Measurements from ENCODE around the gene OAT.
A peak's percentile ranks its signal among the peaks of the same experiment; 100 is the strongest.

The OAT gene

GRCh38 chr10:124429576-124429975 lies 10.9 kb upstream of the OAT start:
- Mint-ChIP-seq H3K27me3 (ENCODE audit: low read depth) (peaks cover 18% of the 10 kb centered on the region), H3K4me3 (no peak overlapping the region), H3K27ac (no peak overlapping the region)

GRCh38 chr10:124428207-124428777 lies 9.6 kb upstream of the OAT start:
- no peaks in the 10 kb centered on the region for H3K4me1 Mint-ChIP-seq (ENCODE audit: low read depth)
- H3K4me3 Mint-ChIP-seq: no peak overlapping the region
- peaks cover 18% of the 10 kb centered on the region for H3K27me3 Mint-ChIP-seq (ENCODE audit: low read depth)
- H3K27ac Mint-ChIP-seq: peak overlapping the region; percentile 55
- H3K9me3 Mint-ChIP-seq: no peaks in the 10 kb centered on the region
- no peaks in the 10 kb centered on the region for H3K36me3 Mint-ChIP-seq (ENCODE audit: low read depth)
- DNase-seq (ENCODE audit: low spot score): no peak

More at GRCh38 chr10:124429576-124429975, 10.9 kb upstream of the OAT start:
- no peak for DNase-seq (ENCODE audit: low spot score)
- H3K36me3 Mint-ChIP-seq (ENCODE audit: low read depth): no peaks in the 10 kb centered on the region
- no peaks in the 10 kb centered on the region for H3K4me1 Mint-ChIP-seq (ENCODE audit: low read depth)
- no peaks in the 10 kb centered on the region for H3K9me3 Mint-ChIP-seq

- Mint-ChIP-seq H3K27ac (no peak overlapping the region), H3K27me3 (ENCODE audit: low read depth) (peaks cover 23% of the 10 kb centered on the region), H3K4me3 (no peak overlapping the region), H3K36me3 (ENCODE audit: low read depth) (no peaks in the 10 kb centered on the region), H3K9me3 (no peaks in the 10 kb centered on the region), H3K4me1 (ENCODE audit: low read depth) (no peaks in the 10 kb centered on the region)
- DNase-seq (ENCODE audit: low spot score): no peak
Measured at GRCh38 chr10:124425227-124425962, 6.7 kb upstream of the OAT start.

GRCh38 chr10:124423813-124424212 lies 5.1 kb upstream of the OAT start:
- no peak for DNase-seq (ENCODE audit: low spot score)
- Mint-ChIP-seq H3K4me3 (no peak overlapping the region), H3K36me3 (ENCODE audit: low read depth) (no peaks in the 10 kb centered on the region), H3K27me3 (ENCODE audit: low read depth) (peaks cover 23% of the 10 kb centered on the region), H3K4me1 (ENCODE audit: low read depth) (peaks cover 5% of the 10 kb centered on the region), H3K27ac (no peak overlapping the region), H3K9me3 (no peaks in the 10 kb centered on the region)

- Mint-ChIP-seq H3K4me1 (ENCODE audit: low read depth) (peaks cover 5% of the 10 kb centered on the region), H3K4me3 (no peak overlapping the region), H3K36me3 (ENCODE audit: low read depth) (no peaks in the 10 kb centered on the region), H3K27ac (no peak overlapping the region), H3K9me3 (no peaks in the 10 kb centered on the region), H3K27me3 (ENCODE audit: low read depth) (peaks cover 15% of the 10 kb centered on the region)
- DNase-seq (ENCODE audit: low spot score): no peak
Measured at GRCh38 chr10:124422742-124423141, 4.0 kb upstream of the OAT start.

GRCh38 chr10:124420254-124420653 lies 1.5 kb upstream of the OAT start:
- no peaks in the 10 kb centered on the region for H3K36me3 Mint-ChIP-seq (ENCODE audit: low read depth)
- no peaks in the 10 kb centered on the region for H3K9me3 Mint-ChIP-seq
- peaks cover 7% of the 10 kb centered on the region for H3K4me1 Mint-ChIP-seq (ENCODE audit: low read depth)
- peaks cover 14% of the 10 kb centered on the region for H3K27me3 Mint-ChIP-seq (ENCODE audit: low read depth)
- DNase-seq (ENCODE audit: low spot score): no peak
- H3K4me3 Mint-ChIP-seq: no peak overlapping the region
- H3K27ac Mint-ChIP-seq: no peak overlapping the region

- no peak for DNase-seq (ENCODE audit: low spot score)
- Mint-ChIP-seq H3K27ac (no peak overlapping the region), H3K27me3 (ENCODE audit: low read depth) (peaks cover 14% of the 10 kb centered on the region), H3K4me3 (peak overlapping the region; percentile 63), H3K9me3 (no peaks in the 10 kb centered on the region), H3K4me1 (ENCODE audit: low read depth) (peaks cover 7% of the 10 kb centered on the region), H3K36me3 (ENCODE audit: low read depth) (no peaks in the 10 kb centered on the region)
Measured at GRCh38 chr10:124419635-124420034, 912 bp upstream of the OAT start.

- no peaks in the 10 kb centered on the region for H3K9me3 Mint-ChIP-seq
- H3K36me3 Mint-ChIP-seq (ENCODE audit: low read depth): no peaks in the 10 kb centered on the region
- DNase-seq (ENCODE audit: low spot score): peak; percentile 56
- H3K27ac Mint-ChIP-seq: peak overlapping the region; percentile 41
- peaks cover 7% of the 10 kb centered on the region for H3K4me1 Mint-ChIP-seq (ENCODE audit: low read depth)
- peak overlapping the region; percentile 76 for H3K4me3 Mint-ChIP-seq
- peaks cover 14% of the 10 kb centered on the region for H3K27me3 Mint-ChIP-seq (ENCODE audit: low read depth)
Measured at GRCh38 chr10:124417895-124418725, 613 bp downstream of the OAT start.

- Mint-ChIP-seq H3K4me1 (ENCODE audit: low read depth) (peaks cover 7% of the 10 kb centered on the region), H3K27me3 (ENCODE audit: low read depth) (peaks cover 8% of the 10 kb centered on the region), H3K36me3 (ENCODE audit: low read depth) (peaks cover 2% of the 10 kb centered on the region), H3K27ac (no peak overlapping the region), H3K4me3 (peak overlapping the region; percentile 42), H3K9me3 (no peaks in the 10 kb centered on the region)
- no peak for DNase-seq (ENCODE audit: low spot score)
Measured at GRCh38 chr10:124416733-124417132, 2.0 kb downstream of the OAT start.

GRCh38 chr10:124415210-124415609 lies 3.5 kb downstream of the OAT start:
- no peak for DNase-seq (ENCODE audit: low spot score)
- Mint-ChIP-seq H3K4me1 (ENCODE audit: low read depth) (peaks cover 7% of the 10 kb centered on the region), H3K4me3 (no peak overlapping the region), H3K27me3 (ENCODE audit: low read depth) (peaks cover 2% of the 10 kb centered on the region), H3K27ac (no peak overlapping the region), H3K9me3 (no peaks in the 10 kb centered on the region), H3K36me3 (ENCODE audit: low read depth) (peaks cover 8% of the 10 kb centered on the region)

GRCh38 chr10:124414076-124414475 lies 4.6 kb downstream of the OAT start:
- peaks cover 10% of the 10 kb centered on the region for H3K4me1 Mint-ChIP-seq (ENCODE audit: low read depth)
- H3K27me3 Mint-ChIP-seq (ENCODE audit: low read depth): no peaks in the 10 kb centered on the region
- H3K4me3 Mint-ChIP-seq: no peak overlapping the region
- DNase-seq (ENCODE audit: low spot score): no peak
- H3K27ac Mint-ChIP-seq: no peak overlapping the region
- peaks cover 15% of the 10 kb centered on the region for H3K36me3 Mint-ChIP-seq (ENCODE audit: low read depth)
- H3K9me3 Mint-ChIP-seq: no peaks in the 10 kb centered on the region

- peaks cover 25% of the 10 kb centered on the region for H3K36me3 Mint-ChIP-seq (ENCODE audit: low read depth)
- peaks cover 7% of the 10 kb centered on the region for H3K4me1 Mint-ChIP-seq (ENCODE audit: low read depth)
- H3K9me3 Mint-ChIP-seq: no peaks in the 10 kb centered on the region
- no peak overlapping the region for H3K27ac Mint-ChIP-seq
- DNase-seq (ENCODE audit: low spot score): no peak
- H3K4me3 Mint-ChIP-seq: no peak overlapping the region
- H3K27me3 Mint-ChIP-seq (ENCODE audit: low read depth): no peaks in the 10 kb centered on the region
Measured at GRCh38 chr10:124409696-124410095, 9.0 kb downstream of the OAT start.

- H3K9me3 Mint-ChIP-seq: no peaks in the 10 kb centered on the region
- H3K4me1 Mint-ChIP-seq (ENCODE audit: low read depth): peaks cover 13% of the 10 kb centered on the region
- no peaks in the 10 kb centered on the region for H3K27me3 Mint-ChIP-seq (ENCODE audit: low read depth)
- no peak overlapping the region for H3K4me3 Mint-ChIP-seq
- no peak for DNase-seq (ENCODE audit: low spot score)
- peaks cover 31% of the 10 kb centered on the region for H3K36me3 Mint-ChIP-seq (ENCODE audit: low read depth)
- no peak overlapping the region for H3K27ac Mint-ChIP-seq
Measured at GRCh38 chr10:124408357-124408756, 10.4 kb downstream of the OAT start.

GRCh38 chr10:124407456-124407855 lies 11.3 kb downstream of the OAT start:
- Mint-ChIP-seq H3K9me3 (no peaks in the 10 kb centered on the region), H3K4me3 (no peak overlapping the region), H3K4me1 (ENCODE audit: low read depth) (peaks cover 17% of the 10 kb centered on the region), H3K27me3 (ENCODE audit: low read depth) (no peaks in the 10 kb centered on the region), H3K27ac (no peak overlapping the region), H3K36me3 (ENCODE audit: low read depth) (peaks cover 35% of the 10 kb centered on the region)
- DNase-seq (ENCODE audit: low spot score): no peak
